ENCODE data around the gene COL4A2.

GRCh38 chr13:110396476-110396875, 89.4 kb downstream of the COL4A2 start:
- TF ChIP-seq CTCF (IDR thresholded peaks at IDR 0.05; ENCODE audit: low read length) = no peak
- TF ChIP-seq EZH2 (optimal IDR thresholded peaks at IDR 0.05; ENCODE audit: low read depth, low read length) = no peak

Data from MM.1S (cell line).